NAMALWA (cell line): ENCODE measurements around the gene FNBP1.
A peak's percentile ranks its signal among the peaks of the same experiment; 100 is the strongest.

Source experiments
- DNase-seq: peaks from one replicate; pipeline ENCODE4 v3.0.0-alpha.2; 2015; ENCODE audit warnings: low spot score

Gene FNBP1

GRCh38 chr9:129875181-129875611 is 167.8 kb downstream of the FNBP1 start:
- DNase-seq, result no peak

GRCh38 chr9:129874261-129875101 is 168.5 kb downstream of the FNBP1 start:
- DNase-seq, result no peak

DNA sequence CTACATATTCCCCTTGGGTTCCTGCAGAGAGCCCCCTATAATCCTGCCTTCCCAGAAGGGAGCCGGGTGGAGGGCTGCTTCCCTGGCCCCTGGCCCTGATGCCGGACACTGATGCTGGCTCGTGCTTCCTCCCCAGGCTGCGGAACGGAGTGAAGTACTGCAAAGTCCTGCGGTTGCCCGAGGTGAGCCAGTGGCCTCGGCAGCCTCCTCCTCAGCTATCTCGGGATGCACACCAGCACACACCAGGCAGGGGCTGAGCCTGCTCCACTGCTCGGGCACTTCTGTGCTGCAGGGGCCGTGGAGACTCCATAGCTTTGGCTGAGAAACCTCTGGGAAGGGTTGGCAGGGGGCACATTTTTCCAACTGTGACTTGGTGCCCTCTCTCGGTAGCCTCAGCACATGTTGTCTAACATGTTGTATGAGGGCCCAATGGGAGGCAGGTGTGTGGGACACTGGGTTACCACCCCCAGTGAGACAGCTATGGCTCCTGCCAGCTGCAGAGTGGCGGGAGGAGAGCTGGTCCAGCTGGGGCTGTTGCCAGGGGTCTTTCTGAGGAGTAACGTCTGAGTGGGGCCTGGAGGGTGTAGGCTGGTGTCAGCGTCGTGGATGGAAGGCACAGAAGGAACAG is 169.3 kb downstream of the FNBP1 start:
- DNase-seq, result no peak

DNA sequence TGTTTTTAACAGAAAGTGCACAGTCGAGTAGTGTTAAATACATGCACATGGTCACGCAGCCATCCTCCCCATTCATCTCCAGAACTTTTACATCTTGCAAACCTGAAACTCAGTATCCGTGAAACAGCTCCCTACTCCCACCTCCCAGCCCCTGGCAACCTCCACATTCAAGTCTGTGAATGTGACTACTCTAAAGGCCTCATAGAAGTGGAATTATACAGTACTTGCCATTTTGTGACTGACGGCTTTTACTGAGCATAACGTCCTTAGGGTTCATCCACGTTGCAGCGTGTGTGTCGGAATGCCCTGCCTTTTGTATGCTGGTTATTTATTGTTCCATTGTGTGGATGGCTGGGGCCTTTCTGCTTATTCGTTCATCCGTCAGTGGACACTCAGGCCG is 171.9 kb downstream of the FNBP1 start:
- no peak for DNase-seq

DNA sequence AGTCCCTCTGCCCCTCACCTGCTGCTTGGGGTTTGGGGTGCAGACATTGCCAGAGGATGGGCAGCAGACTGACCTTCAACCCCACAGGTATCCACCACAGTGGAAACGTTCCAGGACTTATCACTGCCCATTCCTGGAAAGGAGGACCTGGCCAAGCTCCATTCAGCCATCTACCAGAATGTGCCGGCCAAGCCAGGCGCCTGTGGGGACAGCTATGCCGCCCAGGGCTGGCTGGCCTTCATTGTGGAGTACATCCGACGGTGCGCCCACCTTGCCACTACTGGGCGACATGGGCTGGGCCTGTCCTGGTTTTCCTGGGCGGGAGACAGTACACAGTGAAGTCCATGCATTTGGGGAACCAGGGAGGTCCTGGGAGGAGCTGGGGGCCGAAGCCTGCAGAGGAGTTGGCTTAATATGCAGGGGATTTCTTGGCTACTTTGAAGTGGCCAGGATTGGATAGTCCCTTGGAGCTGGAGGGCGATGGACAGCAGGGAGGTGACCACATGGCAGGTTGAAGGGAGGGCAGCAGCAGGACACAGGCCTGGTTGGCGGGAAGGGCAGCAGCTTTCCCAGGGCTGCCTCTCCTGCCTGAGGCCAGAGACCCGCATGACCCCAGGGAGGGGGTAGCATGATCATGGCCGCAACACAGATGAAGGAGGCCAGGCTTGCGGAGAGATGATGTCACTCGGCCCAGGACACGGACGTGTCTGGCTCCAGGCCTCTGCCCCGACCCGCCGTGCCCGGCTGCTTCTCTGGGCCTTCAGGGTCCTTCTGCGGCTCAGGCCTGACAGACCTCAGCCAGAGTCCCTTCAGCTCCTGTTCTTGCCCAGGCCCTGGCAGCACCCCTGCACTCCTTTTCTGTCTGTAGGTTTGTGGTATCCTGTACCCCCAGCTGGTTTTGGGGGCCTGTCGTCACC is 173.1 kb downstream of the FNBP1 start:
- DNase-seq, result no peak

DNA sequence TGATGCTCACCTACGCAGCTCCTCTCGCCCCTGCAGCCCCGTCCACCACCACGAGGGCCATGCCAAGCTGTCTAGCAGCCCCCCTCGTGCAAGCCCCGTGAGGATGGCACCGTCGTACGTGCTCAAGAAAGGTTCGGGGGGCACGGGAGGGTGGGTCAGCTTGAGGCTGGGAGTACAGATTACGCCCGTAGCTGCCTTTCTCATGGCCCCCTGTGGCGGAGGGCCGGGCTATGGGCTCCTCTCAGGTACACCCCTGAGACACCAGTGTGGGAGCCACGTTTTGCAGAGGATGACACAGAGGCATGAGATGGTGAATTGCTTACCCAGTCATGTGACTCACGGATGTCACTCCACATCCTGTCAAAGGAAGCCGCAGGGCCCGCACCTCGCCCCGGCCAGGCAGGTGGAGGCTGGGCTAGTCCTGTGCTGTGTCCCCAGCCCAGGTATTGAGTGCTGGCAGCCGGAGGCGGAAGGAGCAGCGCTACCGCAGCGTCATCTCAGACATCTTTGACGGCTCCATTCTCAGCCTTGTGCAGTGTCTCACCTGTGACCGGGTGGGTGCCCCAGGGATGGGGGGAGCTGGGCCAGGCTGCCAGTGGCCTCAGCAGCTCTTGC is 174.0 kb downstream of the FNBP1 start:
- DNase-seq, result no peak

GRCh38 chr9:129868023-129868871 is 174.7 kb downstream of the FNBP1 start:
- DNase-seq, result no peak

DNA sequence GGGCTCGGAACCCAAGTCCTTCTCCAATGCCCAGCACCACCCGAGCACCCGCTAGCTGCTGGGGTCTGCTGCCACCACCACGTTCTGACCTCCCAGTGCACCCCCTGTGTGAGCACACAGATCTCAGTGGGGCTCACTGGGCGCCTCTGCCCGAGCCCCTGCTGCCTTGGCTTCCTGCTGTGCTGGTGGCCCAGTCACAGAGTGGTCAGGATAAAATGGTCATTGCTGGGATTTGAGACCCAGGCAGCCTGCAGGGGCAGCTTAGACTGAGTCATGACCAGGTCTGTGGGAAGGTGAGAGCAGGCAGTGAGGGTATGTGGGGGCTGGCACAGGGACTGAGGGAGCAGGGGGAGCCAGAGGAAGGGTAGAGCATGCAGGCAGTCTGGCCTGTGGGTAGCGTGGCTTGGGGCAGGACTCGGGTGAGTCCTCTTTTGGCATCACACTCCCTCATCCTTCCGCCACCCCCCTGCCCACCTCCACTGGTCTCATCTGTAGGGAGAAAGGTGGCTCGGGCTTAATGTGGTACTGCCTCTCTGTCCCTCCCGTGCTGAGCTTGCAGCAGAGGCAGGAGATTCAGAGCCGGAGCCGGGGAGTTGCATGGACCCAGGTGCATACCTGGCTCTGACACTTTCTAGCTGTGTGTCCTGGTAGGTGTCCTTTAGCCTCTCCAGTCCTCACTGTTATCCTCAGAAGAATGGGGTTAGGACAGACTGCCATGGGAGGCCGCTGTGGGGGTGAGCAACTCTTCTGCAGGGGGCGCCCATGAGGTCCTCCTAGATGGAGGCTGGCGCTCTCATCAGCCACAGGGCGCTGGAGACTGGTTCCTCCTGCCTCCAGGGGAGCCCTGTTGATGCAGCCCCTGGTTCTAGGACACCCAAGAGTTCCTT is 175.6 kb downstream of the FNBP1 start:
- peak; percentile 38 for DNase-seq

DNA sequence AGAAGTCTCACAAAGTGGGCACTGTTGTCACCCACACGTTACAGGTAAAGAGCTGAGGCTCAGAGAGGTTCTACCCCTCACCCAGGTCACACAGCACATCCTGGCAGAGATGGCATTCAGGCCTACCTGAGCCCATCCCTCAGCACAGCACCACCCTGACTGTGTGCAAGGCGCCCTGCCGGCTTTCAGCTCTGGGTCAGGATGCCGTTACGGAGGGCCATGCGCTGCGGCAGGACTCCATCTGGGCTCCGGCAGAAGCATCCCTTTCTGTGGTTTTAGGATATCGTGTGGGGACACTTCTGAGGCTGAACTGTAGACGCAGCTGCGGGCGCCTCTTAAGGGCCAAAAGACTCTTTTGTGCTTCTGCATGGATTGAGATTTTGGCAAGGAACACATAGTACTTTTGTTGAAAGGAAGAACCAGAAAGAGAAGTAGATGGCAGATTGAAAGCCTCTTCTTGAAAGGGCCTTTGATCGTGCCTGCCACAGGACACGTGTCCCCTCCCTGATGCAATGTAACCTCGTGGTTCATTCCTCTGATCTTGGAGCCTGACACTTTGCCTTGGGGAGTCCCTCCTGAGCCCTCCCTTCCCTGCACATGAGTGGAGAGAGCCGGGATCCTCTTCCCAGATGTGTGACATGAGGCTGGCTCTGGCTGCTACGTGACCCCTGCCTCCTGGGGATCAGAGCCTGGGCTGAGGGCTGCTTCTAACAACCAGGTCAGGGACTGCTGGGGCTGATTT is 176.4 kb downstream of the FNBP1 start:
- no peak for DNase-seq

GRCh38 chr9:129865668-129866320 is 177.2 kb downstream of the FNBP1 start:
- no peak for DNase-seq

- no peak for DNase-seq
These were observed 177.9 kb downstream of the FNBP1 start for GRCh38 chr9:129864991-129865647.

DNA sequence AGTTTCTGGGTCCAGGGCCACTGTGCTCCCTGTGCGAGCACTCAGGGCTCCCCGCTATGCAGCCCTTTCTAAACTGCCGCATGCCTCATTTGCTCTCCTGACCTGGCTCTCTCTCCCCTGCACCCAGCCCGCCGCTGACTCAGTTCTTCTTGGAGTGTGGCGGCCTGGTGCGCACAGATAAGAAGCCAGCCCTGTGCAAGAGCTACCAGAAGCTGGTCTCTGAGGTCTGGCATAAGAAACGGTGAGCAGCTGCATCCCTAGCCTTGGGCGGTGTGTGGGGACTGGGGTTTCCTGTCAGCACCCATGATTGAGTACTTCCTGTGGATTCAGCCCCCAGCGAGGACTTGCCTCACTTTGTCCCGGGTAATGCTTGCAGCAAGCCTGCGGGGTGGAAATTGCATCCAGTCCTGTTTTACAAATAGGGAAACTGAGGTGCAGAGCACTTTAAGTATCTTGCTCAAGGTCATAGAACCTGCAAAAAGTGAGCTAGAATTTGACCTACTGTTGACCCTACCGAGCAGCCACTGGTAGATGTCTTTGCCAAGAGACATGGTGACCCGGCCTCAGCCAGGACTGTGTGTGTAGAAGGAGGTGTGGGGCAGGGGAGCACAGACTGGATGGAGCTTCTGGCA is 179.8 kb downstream of the FNBP1 start:
- DNase-seq, result no peak

DNA sequence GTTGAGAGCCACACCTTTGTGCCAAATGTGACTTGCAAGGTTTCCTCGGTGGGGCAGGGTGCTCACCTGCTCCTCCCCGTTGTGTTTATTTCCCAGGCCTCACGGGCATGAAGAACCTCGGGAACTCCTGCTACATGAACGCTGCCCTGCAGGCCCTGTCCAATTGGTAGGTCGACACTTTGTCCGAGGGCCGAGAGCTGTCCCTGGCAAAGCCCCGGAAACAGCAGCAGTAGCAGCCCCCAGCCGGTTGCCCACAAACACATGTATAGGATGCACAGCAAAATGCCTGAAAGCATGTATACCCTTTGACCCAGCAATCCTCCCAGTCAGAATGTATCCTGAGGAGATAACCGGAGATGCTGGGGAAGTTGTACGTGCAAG is 181.6 kb downstream of the FNBP1 start:
- DNase-seq, result no peak

DNA sequence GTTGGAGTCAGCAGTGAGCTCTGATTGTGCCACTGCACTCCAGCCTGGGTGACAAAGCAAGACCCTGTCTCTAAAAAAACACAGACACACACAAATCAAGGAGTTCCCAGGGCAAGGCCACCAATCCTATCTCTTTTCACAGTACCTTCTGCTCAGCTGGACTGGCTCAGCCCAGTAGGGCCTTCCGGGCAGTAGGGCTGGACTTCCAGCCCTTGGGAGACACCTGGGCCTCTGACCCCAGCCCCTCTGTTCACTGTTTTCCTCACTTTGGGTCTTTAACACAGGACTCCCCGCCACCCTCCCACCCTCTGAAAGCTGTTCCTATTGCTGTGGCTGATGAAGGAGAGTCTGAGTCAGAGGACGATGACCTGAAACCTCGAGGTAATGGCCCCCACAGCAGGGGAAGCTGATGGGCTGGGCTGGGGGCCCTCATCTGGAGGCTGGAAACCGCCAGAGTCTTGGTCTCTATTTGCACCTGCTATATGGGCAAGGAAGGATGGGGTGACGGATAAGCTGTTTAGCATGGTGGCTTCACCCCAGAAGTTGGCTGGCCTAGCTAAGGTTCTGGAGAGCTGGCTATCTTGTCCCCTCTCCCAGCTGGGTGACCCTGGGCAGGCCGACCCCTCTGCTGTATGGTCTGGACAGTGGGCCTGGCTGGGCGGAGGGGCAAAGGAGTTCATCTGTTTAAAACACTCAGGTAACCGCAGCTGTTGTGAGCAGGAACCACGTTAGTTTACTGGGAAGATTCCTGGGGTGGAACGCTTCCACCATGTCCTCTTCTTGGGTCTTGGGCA is 182.1 kb downstream of the FNBP1 start:
- no peak for DNase-seq

- no peak for DNase-seq
These were observed 184.6 kb downstream of the FNBP1 start for GRCh38 chr9:129858167-129858962.

- no peak for DNase-seq
These were observed 185.8 kb downstream of the FNBP1 start for GRCh38 chr9:129857207-129857606.
